HEK293 (cell line): ENCODE results near the gene LRP1-AS.
A peak's percentile ranks its signal among the peaks of the same experiment; 100 is the strongest.

ENCODE experiments used
- CTCF ChIA-PET: fragments of 350-600 bp; formaldehyde crosslinking; extraction: SDS; loops from one replicate; lab custom pipeline; 2021; ENCODE audit warnings: antibody characterized with exemption; lab: Yijun Ruan, JAX
- POLR2A ChIA-PET: fragments of 300-600 bp; formaldehyde crosslinking; extraction: SDS; loops from one replicate; lab custom pipeline; 2020; ENCODE audit warnings: antibody characterized with exemption, inconsistent platforms; lab: Yijun Ruan, JAX
- H3K27ac ChIP-seq: fragments of 200-500 bp; sonication (Bioruptor generic); 2 replicates; pipeline ENCODE4 v1.5.1; 2014; ENCODE audit warnings: low read depth, low read length, control low read depth, inconsistent platforms; ENCODE audit errors: extremely low read depth
- H3K36me3 ChIP-seq, 2 experiments: fragments of 200-500 bp in 1 of 2; sonication (Bioruptor generic) in 1 of 2; 1 replicate in 1 of 2; 2 replicates in 1 of 2; pipeline ENCODE4 v1.5.1; 2014 to 2017; ENCODE audit warnings: inconsistent platforms in 2 of 2, low read length in 2 of 2; ENCODE audit not compliant: control insufficient read depth in 2 of 2, insufficient read depth in 1 of 2
- H3K4me1 ChIP-seq: fragments of 200-500 bp; sonication (Bioruptor generic); 2 replicates; pipeline ENCODE4 v1.5.1; 2014; ENCODE audit warnings: mild to moderate bottlenecking, low read length, inconsistent platforms; ENCODE audit not compliant: control insufficient read depth, insufficient read depth
- H3K4me3 ChIP-seq: 2 replicates; pipeline ENCODE4 v1.5.1; 2011; ENCODE audit warnings: low read depth, mild to moderate bottlenecking, control low read depth, low read length, moderate library complexity
- H3K9me3 ChIP-seq: fragments of 200-500 bp; sonication (Bioruptor generic); 2 replicates; pipeline ENCODE4 v1.5.1; 2014; ENCODE audit warnings: low read depth, low read length, inconsistent platforms; ENCODE audit not compliant: control insufficient read depth, insufficient read depth
- GLIS2 ChIP-seq: fragments of 450-650 bp; formaldehyde crosslinking; IDR thresholded peaks from 2 replicates; pipeline ENCODE4 v1.5.1; 2016; ENCODE audit warnings: missing biosample characterization, missing genetic modification characterization
- KLF10 ChIP-seq: fragments of 450-650 bp; IDR thresholded peaks from 2 replicates; pipeline ENCODE4 v1.5.1; 2018; ENCODE audit warnings: missing biosample characterization, mild to moderate bottlenecking, missing genetic modification characterization
- PATZ1 ChIP-seq: fragments of 450-650 bp; formaldehyde crosslinking; IDR thresholded peaks from 2 replicates; pipeline ENCODE4 v1.5.1; 2016; ENCODE audit warnings: missing biosample characterization, missing genetic modification characterization
- PRDM1 ChIP-seq: fragments of 450-650 bp; formaldehyde crosslinking; IDR thresholded peaks from 2 replicates; pipeline ENCODE4; 2016; ENCODE audit warnings: missing biosample characterization, missing genetic modification characterization
- ZBTB10 ChIP-seq: fragments of 450-650 bp; formaldehyde crosslinking; IDR thresholded peaks from 2 replicates; pipeline ENCODE4 v1.5.1; 2016; ENCODE audit warnings: missing biosample characterization, missing genetic modification characterization
- ZBTB17 ChIP-seq: fragments of 450-650 bp; formaldehyde crosslinking; IDR thresholded peaks from 2 replicates; pipeline ENCODE4 v1.5.1; 2016; ENCODE audit warnings: missing biosample characterization, missing genetic modification characterization
- ZBTB20 ChIP-seq: fragments of 450-650 bp; formaldehyde crosslinking; IDR thresholded peaks from 2 replicates; pipeline ENCODE4 v1.5.1; 2016; ENCODE audit warnings: missing biosample characterization, missing genetic modification characterization
- ZBTB7A ChIP-seq: fragments of 450-650 bp; formaldehyde crosslinking; IDR thresholded peaks from 2 replicates; pipeline ENCODE4 v1.5.1; 2016; ENCODE audit warnings: low read depth, missing biosample characterization, missing genetic modification characterization
- ZFHX2 ChIP-seq: fragments of 450-650 bp; formaldehyde crosslinking; conservative IDR thresholded peaks from 2 replicates; pipeline ENCODE4 v1.5.1; 2016; ENCODE audit warnings: missing biosample characterization, missing genetic modification characterization
- ZNF274 ChIP-seq, 2 experiments: fragments of 200-500 bp in 1 of 2; fragments of 450-650 bp in 1 of 2; sonication (Bioruptor generic) in 1 of 2; formaldehyde crosslinking in 1 of 2; IDR thresholded peaks; 2 replicates each; pipeline versions ENCODE4 v1.5.1 to v1.6.1; 2014 to 2016; ENCODE audit warnings: borderline replicate concordance in 1 of 2, inconsistent platforms in 1 of 2, low read length in 1 of 2, missing biosample characterization in 1 of 2, missing genetic modification characterization in 1 of 2
- ZNF391 ChIP-seq: fragments of 450-650 bp; formaldehyde crosslinking; IDR thresholded peaks from 2 replicates; pipeline ENCODE4 v1.5.1; 2016; ENCODE audit warnings: low read depth, missing biosample characterization, missing genetic modification characterization, borderline replicate concordance
- ZNF398 ChIP-seq: fragments of 450-650 bp; formaldehyde crosslinking; IDR thresholded peaks from 2 replicates; pipeline ENCODE4 v1.5.1; 2017; ENCODE audit warnings: missing biosample characterization, missing genetic modification characterization
- ZNF423 ChIP-seq: fragments of 450-650 bp; formaldehyde crosslinking; IDR thresholded peaks from 2 replicates; pipeline ENCODE4 v1.5.1; 2016; ENCODE audit warnings: missing biosample characterization, missing genetic modification characterization
- ZNF561 ChIP-seq: fragments of 450-650 bp; IDR thresholded peaks from 2 replicates; pipeline ENCODE4 v1.5.1; 2018; ENCODE audit warnings: missing biosample characterization, missing genetic modification characterization, borderline replicate concordance
- ZNF704 ChIP-seq: fragments of 450-650 bp; formaldehyde crosslinking; IDR thresholded peaks from 2 replicates; pipeline ENCODE4 v1.5.1; 2016; ENCODE audit warnings: missing biosample characterization, missing genetic modification characterization
- ZNF837 ChIP-seq: fragments of 450-650 bp; formaldehyde crosslinking; IDR thresholded peaks from 2 replicates; pipeline ENCODE4 v1.5.1; 2016; ENCODE audit warnings: missing biosample characterization, missing genetic modification characterization
- ZXDB ChIP-seq: fragments of 450-650 bp; formaldehyde crosslinking; IDR thresholded peaks from 2 replicates; pipeline ENCODE4 v1.5.1; 2016; ENCODE audit warnings: missing biosample characterization, missing genetic modification characterization

The LRP1-AS gene

GRCh38 chr12:57128519-57129247 is 18.7 kb downstream of the LRP1-AS start:
- H3K36me3 ChIP-seq = no peaks in the 10 kb centered on the region
- ChIA-PET CTCF (interaction anchor here (0.5 to 8.9 kb wide), 13 partner anchors 8 to 115 kb away, joined by 3 to 259 read pairs (median 4); no protein-coding TSS in a partner anchor), POLR2A (interaction anchor here (0.6 to 2.6 kb wide), 24 partner anchors 8 to 820 kb away, joined by 3 to 27 read pairs (median 5); partner anchors contain the start of genes NAB2, NACA, NEMP1 and PTGES3)
- no peaks in the 10 kb centered on the region for H3K9me3 ChIP-seq
- H3K4me1 ChIP-seq = peaks cover 10% of the 10 kb centered on the region
- no peak overlapping the region; the same call in 1 of the 2 replicates for H3K27ac ChIP-seq
- peak; percentile 64 for TF ChIP-seq PATZ1
- TF ChIP-seq ZBTB10 (tag by site-specific recombination) = peak; percentile 91
- no peak for TF ChIP-seq ZBTB17 (tag by site-specific recombination)
- peak; percentile 74; the same call in 1 of the 2 replicates for TF ChIP-seq ZBTB7A (tag by site-specific recombination)
- peak; percentile 38 for TF ChIP-seq GLIS2 (tag by site-specific recombination)
- TF ChIP-seq ZNF398 (tag by site-specific recombination) = peak; percentile 17; the same call in 1 of the 2 replicates
- no peak for TF ChIP-seq ZNF837
- TF ChIP-seq ZBTB20 = no peak
- TF ChIP-seq ZNF423 (tag by site-specific recombination) = 0 out of 2 replicates have a peak, but pooled peaks have one; percentile 26
- H3K4me3 ChIP-seq = peak overlapping the region; percentile 71

- ChIA-PET POLR2A (interaction anchor here (0.6 to 2.6 kb wide), 37 partner anchors 9 to 819 kb away, joined by 3 to 27 read pairs (median 4); partner anchors contain the start of genes NAB2, NACA, NEMP1 and PTGES3), CTCF (interaction anchor here (0.5 to 8.9 kb wide), 9 partner anchors 9 to 112 kb away, joined by 3 to 259 read pairs (median 4); no protein-coding TSS in a partner anchor)
- Histone ChIP-seq H3K27ac (peak within 1 kb of the TSS; percentile 92), H3K4me3 (peak within 1 kb of the TSS; percentile 71), H3K4me1 (peaks cover 10% of the 10 kb centered on the region), H3K9me3 (no peaks in the 10 kb centered on the region), H3K36me3 (no peaks in the 10 kb centered on the region)
- TF ChIP-seq ZNF704 (tag by site-specific recombination) (no peak), PATZ1 (peak; percentile 82), ZBTB10 (tag by site-specific recombination) (peak; percentile 65; the same call in 1 of the 2 replicates), ZNF391 (no peak), ZNF274 (IDR thresholded peaks at IDR 0.05; ENCODE audit: low read length) (no peak), ZNF274 (tag by site-specific recombination; IDR thresholded peaks at IDR 0.05; ENCODE audit: borderline replicate concordance) (no peak), KLF10 (tag by site-specific recombination) (peak; percentile 30; the same call in 1 of the 2 replicates), ZNF561 (peak; percentile 72), ZXDB (tag by site-specific recombination) (0 out of 2 replicates have a peak, but pooled peaks have one; percentile 14), ZFHX2 (tag by site-specific recombination) (peak; percentile 72), PRDM1 (tag by site-specific recombination) (no peak)
These were observed 19.5 kb downstream of the LRP1-AS start, which contains the start of gene LRP1 for GRCh38 chr12:57127726-57128518. LRP1 (plus strand) TSS chr12:57128483; CDS start chr12:57128965, 482 bp downstream.
